ENCODE results near the gene SYNE2. TPM values are rescaled to one million over a fixed set of nuclear protein-coding genes. Genes with fewer than 3 reads are reported as not detected.
"Not testable (repeated sequence)": the region's sequence is repeated elsewhere in the genome, so short reads cannot be mapped to it uniquely, and the experiment has no call there.

The SYNE2 gene
- total RNA-seq (2014; rRNA removed; shearing (Covaris generic)) = 33.4 and 35.2 TPM in 2 replicates
- 34.6 and 50.7 TPM in 2 replicates for polyA plus RNA-seq (2015; cell fraction: cytosol; rRNA removed)
- polyA plus RNA-seq (2015; cell fraction: nucleus; rRNA removed) = 52.2 and 79.7 TPM in 2 replicates

- DNase-seq (ENCODE audit: low read depth, low spot score) = peak; percentile 75
- in situ Hi-C loops (cut with HindIII; ENCODE audit: low pct_unique_long_range_greater_than_20kb, low sequenced_read_pairs) = no loop called here
These were observed at the start of gene SYNE2 for GRCh38 chr14:63852817-63853731. Gene SYNE2, plus strand, starts transcription at chr14:63853004. Its CDS starts 56,145 bp downstream, at chr14:63909149.

- in situ Hi-C loops (cut with HindIII; ENCODE audit: low pct_unique_long_range_greater_than_20kb, low sequenced_read_pairs); DNase-seq (ENCODE audit: low read depth, low spot score): not testable (repeated sequence)
These were observed 49.5 kb upstream of the SYNE2 start for GRCh38 chr14:63803221-63803791.

- DNase-seq (ENCODE audit: low read depth, low spot score); in situ Hi-C loops (cut with HindIII; ENCODE audit: low pct_unique_long_range_greater_than_20kb, low sequenced_read_pairs): not testable (repeated sequence)
These were observed 46.7 kb upstream of the SYNE2 start for GRCh38 chr14:63806064-63806463.

- in situ Hi-C loops (cut with HindIII; ENCODE audit: low pct_unique_long_range_greater_than_20kb, low sequenced_read_pairs); DNase-seq (ENCODE audit: low read depth, low spot score): not testable (repeated sequence)
These were observed 41.1 kb upstream of the SYNE2 start for GRCh38 chr14:63811692-63812091.

GRCh38 chr14:63833728-63834127, 19.1 kb upstream of the SYNE2 start:
- in situ Hi-C loops (cut with HindIII; ENCODE audit: low pct_unique_long_range_greater_than_20kb, low sequenced_read_pairs) = no loop called here
- no peak for DNase-seq (ENCODE audit: low read depth, low spot score)

- no peak for DNase-seq (ENCODE audit: low read depth, low spot score)
- in situ Hi-C loops (cut with HindIII; ENCODE audit: low pct_unique_long_range_greater_than_20kb, low sequenced_read_pairs) = no loop called here
These were observed 11.8 kb upstream of the SYNE2 start for GRCh38 chr14:63840981-63841380.

GRCh38 chr14:63843796-63844195, 9.0 kb upstream of the SYNE2 start:
- in situ Hi-C loops (cut with HindIII; ENCODE audit: low pct_unique_long_range_greater_than_20kb, low sequenced_read_pairs) = no loop called here
- no peak for DNase-seq (ENCODE audit: low read depth, low spot score)

GRCh38 chr14:63848890-63849289, 3.9 kb upstream of the SYNE2 start:
- DNase-seq (ENCODE audit: low read depth, low spot score) = no peak
- in situ Hi-C loops (cut with HindIII; ENCODE audit: low pct_unique_long_range_greater_than_20kb, low sequenced_read_pairs) = no loop called here

- DNase-seq (ENCODE audit: low read depth, low spot score) = no peak
- in situ Hi-C loops (cut with HindIII; ENCODE audit: low pct_unique_long_range_greater_than_20kb, low sequenced_read_pairs) = no loop called here
These were observed 460 bp upstream of the SYNE2 start for GRCh38 chr14:63852271-63852816.

GRCh38 chr14:63853831-63854293, 1.1 kb downstream of the SYNE2 start:
- in situ Hi-C loops (cut with HindIII; ENCODE audit: low pct_unique_long_range_greater_than_20kb, low sequenced_read_pairs) = no loop called here

GRCh38 chr14:63854330-63854729, 1.5 kb downstream of the SYNE2 start:
- in situ Hi-C loops (cut with HindIII; ENCODE audit: low pct_unique_long_range_greater_than_20kb, low sequenced_read_pairs) = no loop called here
- no peak for DNase-seq (ENCODE audit: low read depth, low spot score)

More at GRCh38 chr14:63853831-63854293, 1.1 kb downstream of the SYNE2 start:
- DNase-seq (ENCODE audit: low read depth, low spot score) = peak; percentile 76

- in situ Hi-C loops (cut with HindIII; ENCODE audit: low pct_unique_long_range_greater_than_20kb, low sequenced_read_pairs) = no loop called here
- no peak for DNase-seq (ENCODE audit: low read depth, low spot score)
These were observed 2.5 kb downstream of the SYNE2 start for GRCh38 chr14:63855281-63855680.

- no peak for DNase-seq (ENCODE audit: low read depth, low spot score)
- in situ Hi-C loops (cut with HindIII; ENCODE audit: low pct_unique_long_range_greater_than_20kb, low sequenced_read_pairs) = no loop called here
These were observed 4.7 kb downstream of the SYNE2 start for GRCh38 chr14:63857466-63858030.

- in situ Hi-C loops (cut with HindIII; ENCODE audit: low pct_unique_long_range_greater_than_20kb, low sequenced_read_pairs) = no loop called here
- DNase-seq (ENCODE audit: low read depth, low spot score) = no peak
These were observed 7.3 kb downstream of the SYNE2 start for GRCh38 chr14:63860146-63860545.

GRCh38 chr14:63862163-63862562, 9.4 kb downstream of the SYNE2 start:
- no peak for DNase-seq (ENCODE audit: low read depth, low spot score)
- in situ Hi-C loops (cut with HindIII; ENCODE audit: low pct_unique_long_range_greater_than_20kb, low sequenced_read_pairs) = no loop called here

GRCh38 chr14:63863004-63863403, 10.2 kb downstream of the SYNE2 start:
- in situ Hi-C loops (cut with HindIII; ENCODE audit: low pct_unique_long_range_greater_than_20kb, low sequenced_read_pairs) = no loop called here

GRCh38 chr14:63864775-63865174, 12.0 kb downstream of the SYNE2 start:
- in situ Hi-C loops (cut with HindIII; ENCODE audit: low pct_unique_long_range_greater_than_20kb, low sequenced_read_pairs); DNase-seq (ENCODE audit: low read depth, low spot score): not testable (repeated sequence)

More at GRCh38 chr14:63863004-63863403, 10.2 kb downstream of the SYNE2 start:
- no peak for DNase-seq (ENCODE audit: low read depth, low spot score)

Measured in SK-MEL-5 (cell line).